ENCODE data around the gene MEF2B.

DNA sequence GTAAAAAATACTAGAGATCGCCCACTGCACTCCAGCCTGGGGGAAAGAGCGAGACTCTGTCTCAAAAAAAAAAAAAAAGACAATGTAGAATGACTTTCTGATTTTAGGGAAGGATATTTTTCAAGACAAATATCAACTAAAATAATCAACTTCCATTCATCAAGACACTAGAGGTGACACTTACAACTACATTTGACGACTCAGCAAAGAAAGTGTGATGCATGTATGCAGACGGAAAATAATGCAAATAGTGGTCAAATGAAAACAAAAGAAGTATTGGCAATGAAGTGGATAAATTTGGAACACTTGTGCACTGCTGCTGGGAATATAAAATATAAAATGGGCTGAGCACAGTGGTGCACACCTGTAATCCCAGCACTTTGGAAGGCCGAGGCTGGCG, 44.0 kb downstream of the MEF2B start:
- no peak for TF ChIP-seq CTCF (IDR thresholded peaks at IDR 0.05; ENCODE audit: low read length)
- TF ChIP-seq EZH2 (IDR thresholded peaks at IDR 0.05; ENCODE audit: borderline replicate concordance, low read length): no peak

Data from OCI-LY1 (cell line).